Measurements from ENCODE around the gene SIK3. TPM values are rescaled to one million over a fixed set of nuclear protein-coding genes. Genes with fewer than 3 reads are reported as not detected.

Gene SIK3
- total RNA-seq, 4 donors from 2014 or later = 58.8 to 85.8 (median 59.8) TPM

DNA sequence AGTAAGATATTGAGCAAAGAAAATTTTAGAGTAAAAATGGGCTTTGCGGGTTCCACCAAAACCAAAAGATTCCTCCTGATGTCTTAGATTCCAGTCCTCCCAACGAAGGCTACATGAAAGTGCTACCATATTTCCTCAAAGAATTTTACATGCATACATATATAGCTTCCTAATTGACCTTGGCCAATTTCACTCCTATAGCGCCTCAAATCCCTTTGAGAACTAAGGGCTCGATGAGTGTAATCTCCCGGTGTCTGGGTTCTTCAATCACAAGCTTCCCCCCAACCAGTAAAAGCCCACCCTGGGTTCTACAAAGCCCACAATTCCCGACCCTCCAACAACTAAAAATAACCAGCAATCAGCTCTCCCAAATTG lies 1.2 kb downstream of the SIK3 start:
- Histone ChIP-seq H3K4me1 (peaks cover 0 to 41% (median 16%) of the 10 kb centered on the region in 4 donors), H3K27me3 (no peaks in the 10 kb centered on the region), H3K36me3 (no peaks in the 10 kb centered on the region), H3K4me3 (peak overlapping the region; percentile 65 to 98 (median 98)), H3K9me3 (no peaks in the 10 kb centered on the region), H3K27ac (peak overlapping the region; percentile 94 to 98 (median 96))
- TF ChIP-seq, protein P1, sequence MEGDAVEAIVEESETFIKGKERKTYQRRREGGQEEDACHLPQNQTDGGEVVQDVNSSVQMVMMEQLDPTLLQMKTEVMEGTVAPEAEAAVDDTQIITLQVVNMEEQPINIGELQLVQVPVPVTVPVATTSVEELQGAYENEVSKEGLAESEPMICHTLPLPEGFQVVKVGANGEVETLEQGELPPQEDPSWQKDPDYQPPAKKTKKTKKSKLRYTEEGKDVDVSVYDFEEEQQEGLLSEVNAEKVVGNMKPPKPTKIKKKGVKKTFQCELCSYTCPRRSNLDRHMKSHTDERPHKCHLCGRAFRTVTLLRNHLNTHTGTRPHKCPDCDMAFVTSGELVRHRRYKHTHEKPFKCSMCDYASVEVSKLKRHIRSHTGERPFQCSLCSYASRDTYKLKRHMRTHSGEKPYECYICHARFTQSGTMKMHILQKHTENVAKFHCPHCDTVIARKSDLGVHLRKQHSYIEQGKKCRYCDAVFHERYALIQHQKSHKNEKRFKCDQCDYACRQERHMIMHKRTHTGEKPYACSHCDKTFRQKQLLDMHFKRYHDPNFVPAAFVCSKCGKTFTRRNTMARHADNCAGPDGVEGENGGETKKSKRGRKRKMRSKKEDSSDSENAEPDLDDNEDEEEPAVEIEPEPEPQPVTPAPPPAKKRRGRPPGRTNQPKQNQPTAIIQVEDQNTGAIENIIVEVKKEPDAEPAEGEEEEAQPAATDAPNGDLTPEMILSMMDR (IDR thresholded peaks at IDR 0.05) = no peak
- no peak for TF ChIP-seq POLR2A (IDR thresholded peaks at IDR 0.05)
- no peak for DNase-seq

DNA sequence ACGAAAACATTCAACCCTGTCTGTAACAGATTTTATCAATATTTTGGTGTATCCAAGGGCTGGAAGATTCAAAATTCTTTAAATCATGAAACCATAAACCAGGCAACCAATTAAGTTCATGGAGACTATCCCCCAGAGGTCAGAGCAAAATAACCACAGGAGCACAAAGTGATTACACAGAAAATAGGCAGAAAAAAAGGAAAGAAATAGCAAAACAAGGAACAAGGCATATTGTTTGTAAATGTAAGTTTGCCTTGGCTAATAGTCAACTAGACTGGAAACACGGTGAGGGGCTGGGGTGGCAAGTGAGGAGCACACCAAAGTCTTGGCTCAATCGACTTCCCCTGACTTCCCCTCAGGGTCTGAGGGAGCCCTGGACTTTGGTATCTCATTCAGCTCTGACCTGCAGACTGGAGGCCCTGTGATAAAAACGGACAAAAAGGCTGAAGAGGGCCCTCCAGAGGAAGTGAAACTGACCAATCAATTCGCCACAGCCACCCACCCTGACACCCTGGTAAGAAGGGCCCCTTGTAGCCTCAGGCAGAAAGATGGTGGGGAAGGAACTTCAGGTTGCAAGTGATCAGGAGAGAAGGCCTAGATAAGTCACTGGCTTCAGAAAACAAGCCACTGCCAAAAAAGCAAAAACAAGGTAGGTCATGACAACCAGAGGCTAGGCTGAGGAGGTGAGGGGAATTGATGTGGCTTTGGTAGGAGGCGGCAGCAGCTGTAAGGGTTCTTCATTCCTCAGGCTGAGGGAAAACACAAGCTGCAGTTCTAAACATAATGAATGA lies 1.8 kb downstream of the SIK3 start:
- no peaks in the 10 kb centered on the region for H3K36me3 ChIP-seq
- peaks cover 0 to 41% (median 16%) of the 10 kb centered on the region in 4 donors for H3K4me1 ChIP-seq
- no peaks in the 10 kb centered on the region for H3K9me3 ChIP-seq
- H3K4me3 ChIP-seq = peak overlapping the region; percentile 65 to 98 (median 98)
- peak overlapping the region; percentile 94 to 98 (median 96) for H3K27ac ChIP-seq
- peak in 2 of 3 donors; percentile 69 to 79 for DNase-seq
- H3K27me3 ChIP-seq = no peaks in the 10 kb centered on the region
- no peak for TF ChIP-seq POLR2A (IDR thresholded peaks at IDR 0.05)
- TF ChIP-seq, protein P1 (IDR thresholded peaks at IDR 0.05) = no peak

DNA sequence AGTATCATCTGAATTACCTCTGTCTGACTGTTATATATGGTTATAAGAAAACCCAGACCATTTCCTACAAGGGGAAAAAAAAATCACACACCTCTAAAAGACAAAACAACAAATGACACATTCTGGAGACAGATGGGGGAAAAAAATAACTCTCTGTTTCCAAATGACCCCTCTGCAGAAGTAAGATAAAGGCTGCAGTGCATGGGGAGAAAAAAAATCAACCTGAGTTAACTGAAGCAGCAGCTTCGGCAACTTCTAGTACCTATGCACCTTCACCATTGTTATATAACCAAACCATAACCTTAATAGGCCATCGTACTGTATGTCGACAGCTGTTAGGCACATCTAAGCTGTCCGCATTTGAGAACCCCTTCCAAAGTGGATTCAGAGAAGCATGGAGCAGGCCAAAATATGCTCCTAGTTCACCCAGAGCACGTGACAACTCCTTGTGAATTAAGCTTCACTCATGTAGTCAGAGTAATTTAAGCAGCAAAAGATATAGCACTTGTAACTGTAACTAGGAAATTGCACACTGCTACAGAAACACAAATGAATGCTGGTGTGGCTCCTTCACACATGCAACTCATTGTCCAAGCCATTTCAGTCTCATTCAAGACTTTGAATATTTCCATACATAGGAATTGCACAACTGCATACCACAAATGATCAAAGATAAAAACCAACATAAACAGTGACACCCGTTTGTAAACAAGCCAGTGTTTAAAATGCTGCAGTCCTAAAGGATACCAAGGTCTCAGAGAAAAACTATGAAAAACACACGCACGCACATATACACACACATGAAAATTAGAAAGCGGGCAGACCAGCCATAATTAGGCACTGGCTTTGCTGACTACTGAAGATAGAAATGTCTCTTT lies 2.7 kb downstream of the SIK3 start:
- no peak for DNase-seq
- Histone ChIP-seq H3K27ac (peak overlapping the region; percentile 94 to 98 (median 96)), H3K9me3 (no peaks in the 10 kb centered on the region), H3K4me3 (peak overlapping the region in 3 of 4 donors; percentile 13 to 98 (median 65)), H3K27me3 (no peaks in the 10 kb centered on the region), H3K4me1 (peaks cover 0 to 41% (median 16%) of the 10 kb centered on the region in 4 donors), H3K36me3 (no peaks in the 10 kb centered on the region)
- TF ChIP-seq, protein P1 (IDR thresholded peaks at IDR 0.05) = no peak
- no peak for TF ChIP-seq POLR2A (IDR thresholded peaks at IDR 0.05)

DNA sequence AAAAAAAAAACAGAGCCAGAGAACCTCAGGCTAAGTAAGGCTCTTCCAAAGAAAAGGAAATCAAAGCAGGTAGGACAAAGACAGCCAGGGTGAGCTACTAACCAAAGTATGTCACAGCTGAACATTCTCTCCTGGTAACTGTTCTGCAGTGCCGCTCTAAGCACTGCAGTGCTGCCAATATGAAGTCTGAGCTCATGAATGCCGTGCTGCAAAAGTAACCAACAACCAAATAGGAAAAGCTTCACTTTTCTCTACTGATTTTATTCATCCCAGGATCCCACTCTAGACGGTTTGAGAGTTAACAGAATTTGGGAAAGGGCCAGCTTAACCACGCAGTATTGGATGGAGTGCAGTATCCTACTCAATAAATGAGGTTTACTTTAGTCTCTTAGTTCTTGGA lies 3.5 kb downstream of the SIK3 start:
- TF ChIP-seq POLR2A (IDR thresholded peaks at IDR 0.05) = no peak
- TF ChIP-seq, protein P1 (IDR thresholded peaks at IDR 0.05) = no peak
- Histone ChIP-seq H3K27me3 (no peaks in the 10 kb centered on the region), H3K36me3 (no peaks in the 10 kb centered on the region), H3K9me3 (no peaks in the 10 kb centered on the region), H3K4me3 (no peak overlapping the region), H3K4me1 (peaks cover 0 to 41% (median 16%) of the 10 kb centered on the region in 4 donors), H3K27ac (peak overlapping the region in 2 of 4 donors; percentile 12 to 94)
- no peak for DNase-seq

DNA sequence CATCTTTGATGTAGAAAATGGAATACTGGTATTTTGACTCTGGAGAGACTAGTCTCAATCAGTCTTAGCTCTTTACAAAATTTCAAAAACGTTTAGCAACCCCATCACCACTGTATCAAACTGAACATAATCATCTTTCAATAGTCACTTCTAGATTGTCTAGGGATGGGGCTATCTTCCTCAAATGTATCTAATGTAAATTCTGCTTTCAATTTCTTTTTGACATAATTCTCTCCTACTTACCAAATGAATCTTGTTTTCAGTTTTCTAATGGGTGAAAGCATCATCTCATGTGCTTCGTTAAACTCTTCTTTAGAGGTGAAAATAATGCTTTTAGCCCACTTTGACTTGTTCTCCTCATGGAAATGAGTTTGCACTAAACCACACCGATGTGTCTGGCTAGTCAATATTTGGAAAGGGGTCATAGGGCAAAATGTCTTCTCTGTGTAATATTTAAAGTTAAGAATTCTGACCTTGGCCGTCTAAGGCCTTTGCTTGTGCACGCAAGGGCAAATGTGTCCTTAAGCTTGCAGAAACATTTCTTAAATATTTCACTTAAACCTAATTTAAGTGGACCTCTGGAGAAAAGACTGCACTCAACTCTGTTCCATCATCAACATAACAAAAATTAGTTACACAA lies 5.2 kb downstream of the SIK3 start:
- H3K27ac ChIP-seq = peak overlapping the region in 1 of 4 donors; percentile 31
- H3K4me1 ChIP-seq = peaks cover 0 to 41% (median 14%) of the 10 kb centered on the region in 4 donors
- no peak for DNase-seq
- no peaks in the 10 kb centered on the region for H3K9me3 ChIP-seq
- TF ChIP-seq, protein P1 (IDR thresholded peaks at IDR 0.05) = no peak
- TF ChIP-seq POLR2A (IDR thresholded peaks at IDR 0.05) = no peak
- H3K27me3 ChIP-seq = no peaks in the 10 kb centered on the region
- no peak overlapping the region for H3K4me3 ChIP-seq
- no peaks in the 10 kb centered on the region for H3K36me3 ChIP-seq
